SK-N-SH treated with all-trans-retinoic acid at 6 μM for 48 hours (cell line): ENCODE results near the gene SYNE3.

Experiments
- ATAC-seq: fragments of 200-7000 bp; cut with Tn5 transposase; 3 replicates; pipeline ENCODE4 v1.9.1; 2020; ENCODE audit warnings: mild to moderate bottlenecking, moderate library complexity
- ARNTL ChIP-seq: fragments of 450-650 bp; formaldehyde crosslinking; IDR thresholded peaks from 2 replicates; pipeline ENCODE4 v1.5.0; 2020; ENCODE audit warnings: low read depth, mild to moderate bottlenecking, moderate library complexity, borderline replicate concordance
- BACH2 ChIP-seq: fragments of 250-450 bp; sonication (Bioruptor Pico); IDR thresholded peaks from 2 replicates; pipeline ENCODE4 v1.9.0; 2021; ENCODE audit warnings: mild to moderate bottlenecking, borderline replicate concordance
- CSDC2 ChIP-seq: fragments of 250-450 bp; sonication (Bioruptor Pico); IDR thresholded peaks from 2 replicates; pipeline ENCODE4 v1.5.0; 2020; ENCODE audit warnings: mild to moderate bottlenecking, moderate library complexity
- ESRRG ChIP-seq: fragments of 250-450 bp; sonication (Bioruptor Pico); IDR thresholded peaks from 2 replicates; pipeline ENCODE4 v1.6.1; 2021; ENCODE audit warnings: mild to moderate bottlenecking
- GLIS3 ChIP-seq: fragments of 250-450 bp; sonication (Bioruptor Pico); IDR thresholded peaks from 2 replicates; pipeline ENCODE4 v1.5.0; 2020; ENCODE audit warnings: mild to moderate bottlenecking, moderate library complexity
- OSR1 ChIP-seq: fragments of 250-450 bp; sonication (Bioruptor Pico); IDR thresholded peaks from 2 replicates; pipeline ENCODE4 v1.8.0; 2022; ENCODE audit warnings: moderate library complexity, mild to moderate bottlenecking, inconsistent platforms
- PPARA ChIP-seq: fragments of 250-450 bp; sonication (Bioruptor Pico); IDR thresholded peaks from 2 replicates; pipeline ENCODE4 v1.5.0; 2020; ENCODE audit warnings: mild to moderate bottlenecking, borderline replicate concordance
- RARB ChIP-seq: fragments of 250-450 bp; sonication (Bioruptor Pico); IDR thresholded peaks from 2 replicates; pipeline ENCODE4 v1.8.0; 2021; ENCODE audit warnings: mild to moderate bottlenecking, moderate library complexity
- SNAI2 ChIP-seq: fragments of 250-450 bp; sonication (Bioruptor Pico); IDR thresholded peaks from 2 replicates; pipeline ENCODE4 v1.5.0; 2020; ENCODE audit warnings: mild to moderate bottlenecking, moderate library complexity
- TOX ChIP-seq: fragments of 250-450 bp; sonication (Bioruptor Pico); IDR thresholded peaks from 2 replicates; pipeline ENCODE4 v1.8.0; 2021; ENCODE audit warnings: mild to moderate bottlenecking, moderate library complexity, borderline replicate concordance
- ZC3H10 ChIP-seq: fragments of 250-450 bp; sonication (Bioruptor Pico); IDR thresholded peaks from 2 replicates; pipeline ENCODE4 v1.5.1; 2021; ENCODE audit warnings: mild to moderate bottlenecking, moderate library complexity
- ZFP3 ChIP-seq: fragments of 250-450 bp; sonication (Bioruptor Pico); IDR thresholded peaks from 2 replicates; pipeline ENCODE4 v1.5.0; 2020; ENCODE audit warnings: mild to moderate bottlenecking, moderate library complexity
- ZFP30 ChIP-seq: fragments of 450-650 bp; formaldehyde crosslinking; IDR thresholded peaks from 2 replicates; pipeline ENCODE4 v1.5.0; 2022; ENCODE audit warnings: mild to moderate bottlenecking, moderate library complexity
- ZNF565 ChIP-seq: fragments of 450-650 bp; formaldehyde crosslinking; conservative IDR thresholded peaks from 2 replicates; pipeline ENCODE4 v1.5.0; 2020; ENCODE audit warnings: low read depth, mild to moderate bottlenecking, moderate library complexity
- ZNF70 ChIP-seq: fragments of 450-650 bp; formaldehyde crosslinking; IDR thresholded peaks from 2 replicates; pipeline ENCODE4 v1.5.0; 2020; ENCODE audit warnings: mild to moderate bottlenecking, moderate library complexity
- ZNF8 ChIP-seq: fragments of 450-650 bp; formaldehyde crosslinking; IDR thresholded peaks from 2 replicates; pipeline ENCODE4 v1.5.0; 2020; ENCODE audit warnings: mild to moderate bottlenecking, moderate library complexity
- TF ChIP-seq, protein P1 (sequence below): fragments of 250-450 bp; sonication (Bioruptor Pico); IDR thresholded peaks from 2 replicates; pipeline ENCODE4 v1.5.1; 2020; ENCODE audit warnings: low read depth, mild to moderate bottlenecking, moderate library complexity
- TF ChIP-seq, protein P2 (sequence below): fragments of 250-450 bp; sonication (Bioruptor Pico); IDR thresholded peaks from 2 replicates; pipeline ENCODE4 v1.8.0; 2021; ENCODE audit warnings: low read depth, mild to moderate bottlenecking, moderate library complexity, borderline replicate concordance
- TF ChIP-seq, protein P3 (sequence below): fragments of 250-450 bp; sonication (Bioruptor Pico); IDR thresholded peaks from 2 replicates; pipeline ENCODE4 v1.5.0; 2020; ENCODE audit warnings: mild to moderate bottlenecking, moderate library complexity
- TF ChIP-seq, protein P4 (sequence below): fragments of 250-450 bp; sonication (Bioruptor Pico); IDR thresholded peaks from 2 replicates; pipeline ENCODE4 v1.5.1; 2021; ENCODE audit warnings: mild to moderate bottlenecking, moderate library complexity

Gene SYNE3

DNA sequence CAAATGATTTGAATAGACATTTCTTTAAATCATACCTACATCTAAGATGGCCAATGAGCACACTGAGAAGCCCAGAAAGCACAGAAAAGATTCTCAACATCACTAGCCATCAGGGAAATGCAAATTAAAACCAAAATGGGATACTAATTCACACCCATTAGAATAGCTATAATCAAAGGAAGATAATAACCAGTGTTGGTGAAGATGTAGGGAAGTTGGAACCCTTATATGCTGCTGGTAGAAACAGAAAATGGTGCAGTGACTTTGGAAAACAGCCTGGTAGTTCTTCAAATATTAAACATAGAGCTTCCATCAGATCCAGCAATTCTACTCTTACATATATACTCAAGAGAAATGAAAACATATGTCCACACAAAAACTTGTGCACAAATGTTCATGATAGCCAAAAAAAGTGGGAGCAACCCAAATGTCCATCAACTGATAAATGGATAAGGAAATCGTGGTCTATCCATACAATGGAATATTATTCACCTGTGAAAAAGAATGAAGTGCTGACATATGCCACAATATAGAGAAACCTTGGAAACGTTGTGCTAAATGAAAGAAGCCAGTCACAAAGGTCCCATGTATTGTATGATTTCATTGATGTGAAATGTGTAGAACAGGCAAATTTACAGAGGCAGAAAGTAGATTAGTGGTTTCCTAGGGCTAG lies 24.4 kb downstream of the SYNE3 start:
- no peak for ATAC-seq
- no peak for TF ChIP-seq BACH2
- TF ChIP-seq ZNF8: peak; percentile 67; the same call in 1 of the 2 replicates
- TF ChIP-seq, protein P1, sequence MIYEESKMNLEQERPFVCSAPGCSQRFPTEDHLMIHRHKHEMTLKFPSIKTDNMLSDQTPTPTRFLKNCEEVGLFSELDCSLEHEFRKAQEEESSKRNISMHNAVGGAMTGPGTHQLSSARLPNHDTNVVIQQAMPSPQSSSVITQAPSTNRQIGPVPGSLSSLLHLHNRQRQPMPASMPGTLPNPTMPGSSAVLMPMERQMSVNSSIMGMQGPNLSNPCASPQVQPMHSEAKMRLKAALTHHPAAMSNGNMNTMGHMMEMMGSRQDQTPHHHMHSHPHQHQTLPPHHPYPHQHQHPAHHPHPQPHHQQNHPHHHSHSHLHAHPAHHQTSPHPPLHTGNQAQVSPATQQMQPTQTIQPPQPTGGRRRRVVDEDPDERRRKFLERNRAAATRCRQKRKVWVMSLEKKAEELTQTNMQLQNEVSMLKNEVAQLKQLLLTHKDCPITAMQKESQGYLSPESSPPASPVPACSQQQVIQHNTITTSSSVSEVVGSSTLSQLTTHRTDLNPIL (CRISPR knock-in tag): no peak
- TF ChIP-seq, protein P2, sequence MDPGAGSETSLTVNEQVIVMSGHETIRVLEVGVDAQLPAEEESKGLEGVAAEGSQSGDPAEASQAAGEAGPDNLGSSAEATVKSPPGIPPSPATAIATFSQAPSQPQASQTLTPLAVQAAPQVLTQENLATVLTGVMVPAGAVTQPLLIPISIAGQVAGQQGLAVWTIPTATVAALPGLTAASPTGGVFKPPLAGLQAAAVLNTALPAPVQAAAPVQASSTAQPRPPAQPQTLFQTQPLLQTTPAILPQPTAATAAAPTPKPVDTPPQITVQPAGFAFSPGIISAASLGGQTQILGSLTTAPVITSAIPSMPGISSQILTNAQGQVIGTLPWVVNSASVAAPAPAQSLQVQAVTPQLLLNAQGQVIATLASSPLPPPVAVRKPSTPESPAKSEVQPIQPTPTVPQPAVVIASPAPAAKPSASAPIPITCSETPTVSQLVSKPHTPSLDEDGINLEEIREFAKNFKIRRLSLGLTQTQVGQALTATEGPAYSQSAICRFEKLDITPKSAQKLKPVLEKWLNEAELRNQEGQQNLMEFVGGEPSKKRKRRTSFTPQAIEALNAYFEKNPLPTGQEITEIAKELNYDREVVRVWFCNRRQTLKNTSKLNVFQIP (CRISPR knock-in tag): no peak
- no peak for TF ChIP-seq RARB (CRISPR knock-in tag)

DNA sequence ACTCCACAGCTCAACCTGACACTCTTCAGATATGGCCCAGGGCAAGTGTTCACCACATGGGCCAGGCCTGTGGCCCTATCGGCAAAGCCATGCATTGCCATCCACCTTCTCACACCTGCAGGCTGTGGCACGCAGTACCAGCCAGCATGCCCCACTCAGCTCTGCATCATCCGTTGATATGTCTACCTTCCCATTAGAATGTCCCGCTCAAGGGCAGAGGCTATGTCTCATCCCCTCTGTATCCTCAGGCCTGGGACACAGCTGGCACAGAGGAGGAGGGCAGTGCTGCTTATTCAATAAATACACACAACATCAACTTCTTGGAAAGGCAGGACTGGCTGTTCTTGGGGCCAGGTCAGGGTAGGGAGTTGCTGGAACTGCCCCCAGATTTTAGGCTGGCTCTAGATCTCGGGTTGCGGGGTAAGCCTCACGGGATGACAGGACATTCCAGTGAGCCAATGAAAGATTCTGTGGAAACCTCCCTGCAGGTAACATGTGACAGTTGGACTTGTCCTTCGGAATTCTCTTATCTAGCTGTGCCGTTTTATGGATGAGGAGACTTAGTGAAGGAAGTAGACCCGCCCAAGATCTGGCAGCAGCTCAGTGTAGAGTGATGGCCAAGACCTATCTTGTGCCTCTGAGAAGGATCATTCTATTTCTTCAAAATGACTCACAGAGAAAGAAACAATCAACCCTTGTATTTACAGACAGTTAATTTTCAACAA lies 25.6 kb downstream of the SYNE3 start:
- TF ChIP-seq, protein P3, sequence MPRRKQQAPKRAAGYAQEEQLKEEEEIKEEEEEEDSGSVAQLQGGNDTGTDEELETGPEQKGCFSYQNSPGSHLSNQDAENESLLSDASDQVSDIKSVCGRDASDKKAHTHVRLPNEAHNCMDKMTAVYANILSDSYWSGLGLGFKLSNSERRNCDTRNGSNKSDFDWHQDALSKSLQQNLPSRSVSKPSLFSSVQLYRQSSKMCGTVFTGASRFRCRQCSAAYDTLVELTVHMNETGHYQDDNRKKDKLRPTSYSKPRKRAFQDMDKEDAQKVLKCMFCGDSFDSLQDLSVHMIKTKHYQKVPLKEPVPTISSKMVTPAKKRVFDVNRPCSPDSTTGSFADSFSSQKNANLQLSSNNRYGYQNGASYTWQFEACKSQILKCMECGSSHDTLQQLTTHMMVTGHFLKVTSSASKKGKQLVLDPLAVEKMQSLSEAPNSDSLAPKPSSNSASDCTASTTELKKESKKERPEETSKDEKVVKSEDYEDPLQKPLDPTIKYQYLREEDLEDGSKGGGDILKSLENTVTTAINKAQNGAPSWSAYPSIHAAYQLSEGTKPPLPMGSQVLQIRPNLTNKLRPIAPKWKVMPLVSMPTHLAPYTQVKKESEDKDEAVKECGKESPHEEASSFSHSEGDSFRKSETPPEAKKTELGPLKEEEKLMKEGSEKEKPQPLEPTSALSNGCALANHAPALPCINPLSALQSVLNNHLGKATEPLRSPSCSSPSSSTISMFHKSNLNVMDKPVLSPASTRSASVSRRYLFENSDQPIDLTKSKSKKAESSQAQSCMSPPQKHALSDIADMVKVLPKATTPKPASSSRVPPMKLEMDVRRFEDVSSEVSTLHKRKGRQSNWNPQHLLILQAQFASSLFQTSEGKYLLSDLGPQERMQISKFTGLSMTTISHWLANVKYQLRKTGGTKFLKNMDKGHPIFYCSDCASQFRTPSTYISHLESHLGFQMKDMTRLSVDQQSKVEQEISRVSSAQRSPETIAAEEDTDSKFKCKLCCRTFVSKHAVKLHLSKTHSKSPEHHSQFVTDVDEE (CRISPR knock-in tag): no peak
- no peak for TF ChIP-seq ARNTL (CRISPR knock-in tag)
- TF ChIP-seq ZNF70: no peak
- no peak for TF ChIP-seq OSR1
- TF ChIP-seq, protein P1 (CRISPR knock-in tag): no peak
- TF ChIP-seq ZFP3: no peak
- TF ChIP-seq ESRRG: no peak
- no peak for TF ChIP-seq BACH2
- TF ChIP-seq SNAI2 (CRISPR knock-in tag): no peak
- no peak for TF ChIP-seq TOX (CRISPR knock-in tag)
- TF ChIP-seq, protein P2 (CRISPR knock-in tag): no peak
- TF ChIP-seq, protein P4, sequence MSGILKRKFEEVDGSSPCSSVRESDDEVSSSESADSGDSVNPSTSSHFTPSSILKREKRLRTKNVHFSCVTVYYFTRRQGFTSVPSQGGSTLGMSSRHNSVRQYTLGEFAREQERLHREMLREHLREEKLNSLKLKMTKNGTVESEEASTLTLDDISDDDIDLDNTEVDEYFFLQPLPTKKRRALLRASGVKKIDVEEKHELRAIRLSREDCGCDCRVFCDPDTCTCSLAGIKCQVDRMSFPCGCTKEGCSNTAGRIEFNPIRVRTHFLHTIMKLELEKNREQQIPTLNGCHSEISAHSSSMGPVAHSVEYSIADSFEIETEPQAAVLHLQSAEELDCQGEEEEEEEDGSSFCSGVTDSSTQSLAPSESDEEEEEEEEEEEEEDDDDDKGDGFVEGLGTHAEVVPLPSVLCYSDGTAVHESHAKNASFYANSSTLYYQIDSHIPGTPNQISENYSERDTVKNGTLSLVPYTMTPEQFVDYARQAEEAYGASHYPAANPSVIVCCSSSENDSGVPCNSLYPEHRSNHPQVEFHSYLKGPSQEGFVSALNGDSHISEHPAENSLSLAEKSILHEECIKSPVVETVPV: no peak
- no peak for TF ChIP-seq CSDC2 (CRISPR knock-in tag)
- TF ChIP-seq ZFP30 (CRISPR knock-in tag): no peak
- no peak for TF ChIP-seq GLIS3 (CRISPR knock-in tag)
- no peak for TF ChIP-seq ZC3H10 (CRISPR knock-in tag)
- TF ChIP-seq ZNF565 (CRISPR knock-in tag): no peak
- no peak for TF ChIP-seq ZNF8
- no peak for TF ChIP-seq PPARA (CRISPR knock-in tag)
- ATAC-seq: no peak
